HG03108 (cell line): ENCODE measurements around the gene FIBIN.
"Not testable (repeated sequence)": the region's sequence is repeated elsewhere in the genome, so short reads cannot be mapped to it uniquely, and the experiment has no call there.

Experiments used
- ATAC-seq: cut with Tn5 transposase; IDR thresholded peaks from one replicate; pipeline ENCODE4 v1.9.1; 2021; ENCODE audit warnings: moderate library complexity; ENCODE audit not compliant: unreplicated experiment

Gene FIBIN

GRCh38 chr11:26976389-26976788, 17.5 kb upstream of the FIBIN start:
- no peak for ATAC-seq

DNA sequence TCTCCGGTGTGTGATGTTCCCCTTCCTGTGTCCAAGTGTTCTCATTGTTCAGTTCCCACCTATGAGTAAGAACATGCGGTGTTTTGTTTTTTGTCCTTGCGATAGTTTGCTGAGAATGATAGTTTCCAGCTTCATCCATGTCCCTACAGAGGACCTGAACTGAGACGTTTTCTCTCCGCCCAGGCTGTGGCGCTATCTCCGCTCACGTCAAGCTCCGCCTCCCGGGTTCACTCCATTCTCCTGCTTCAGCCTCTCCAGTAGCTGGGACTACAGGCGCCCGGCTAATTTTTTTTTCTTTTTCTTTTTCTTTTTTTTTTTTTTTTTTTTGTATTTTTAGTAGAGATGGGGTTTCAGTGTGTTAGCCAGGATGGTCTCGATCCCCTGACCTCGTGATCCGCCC, 16.7 kb upstream of the FIBIN start:
- not testable (repeated sequence) for ATAC-seq

GRCh38 chr11:26983645-26984044, 10.3 kb upstream of the FIBIN start:
- no peak for ATAC-seq

DNA sequence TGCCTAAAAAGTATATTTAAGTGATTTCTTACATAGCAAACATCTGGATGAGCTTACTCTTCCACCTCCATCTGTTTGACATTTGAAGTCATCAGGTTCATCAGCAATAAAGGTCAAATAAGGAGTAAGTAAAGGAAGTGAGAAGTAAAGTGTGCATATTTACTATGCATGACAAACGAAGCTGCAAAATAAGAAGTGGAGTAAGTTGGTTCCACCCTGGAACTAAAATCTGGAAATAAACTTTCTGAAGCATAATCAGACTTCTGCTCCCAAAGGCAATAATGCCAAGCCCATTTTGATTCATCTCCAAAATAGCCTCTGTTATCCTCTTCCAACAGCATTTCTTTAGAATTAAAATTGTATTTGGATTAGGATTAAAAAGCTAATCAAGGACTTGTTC, 8.4 kb upstream of the FIBIN start:
- ATAC-seq, result no peak

- no peak for ATAC-seq
Measured at GRCh38 chr11:26985943-26986342, 8.0 kb upstream of the FIBIN start.

GRCh38 chr11:26987272-26987671, 6.6 kb upstream of the FIBIN start:
- no peak for ATAC-seq

DNA sequence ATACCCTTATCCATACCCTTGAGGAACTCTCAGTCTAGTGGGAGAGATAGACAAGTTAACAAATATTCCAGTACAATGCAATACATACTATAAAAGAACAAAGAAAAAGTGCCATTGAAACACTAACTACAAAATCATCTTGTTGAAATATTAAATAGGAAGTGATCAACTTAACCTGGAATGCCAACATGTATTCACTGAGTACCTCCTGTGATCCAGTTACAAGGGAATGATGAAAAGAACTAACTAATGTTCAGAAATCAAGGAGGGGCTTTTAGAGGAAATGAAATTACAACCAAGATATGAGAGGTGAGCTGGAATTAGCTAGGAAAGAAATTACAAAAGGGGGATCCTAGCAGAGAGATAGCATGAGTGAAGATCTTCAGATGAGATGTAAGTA, 6.2 kb upstream of the FIBIN start:
- no peak for ATAC-seq

DNA sequence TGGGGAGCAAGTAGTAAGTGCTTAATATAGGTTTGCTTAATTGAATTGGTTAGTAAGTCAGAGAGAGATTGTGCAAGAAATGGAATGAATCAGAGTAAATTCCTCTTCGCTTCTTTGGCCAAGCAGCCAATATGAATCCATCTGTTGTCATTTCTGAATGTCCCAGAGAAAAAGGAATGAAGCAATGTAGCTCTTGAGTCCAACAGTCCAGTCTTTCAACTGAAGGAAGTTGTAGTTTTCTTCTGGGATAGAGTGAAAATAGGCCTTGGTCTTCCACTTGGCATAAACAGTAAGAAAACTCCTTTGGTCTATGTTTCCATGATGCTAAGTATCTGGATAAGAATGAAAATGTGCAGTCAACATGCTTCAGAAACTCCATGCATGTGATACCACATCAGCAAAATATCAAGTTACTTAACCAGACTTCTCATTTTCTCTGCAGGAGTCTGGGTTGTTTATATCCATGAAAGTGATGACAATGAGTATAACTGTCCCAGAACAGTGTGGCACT, 1.8 kb upstream of the FIBIN start:
- no peak for ATAC-seq

GRCh38 chr11:26994631-26995095, 751 bp downstream of the FIBIN start:
- no peak for ATAC-seq

- ATAC-seq, result no peak
Measured at GRCh38 chr11:26995701-26996460, 2.0 kb downstream of the FIBIN start.

- ATAC-seq, result no peak
Measured at GRCh38 chr11:26997378-26997777, 3.5 kb downstream of the FIBIN start.

DNA sequence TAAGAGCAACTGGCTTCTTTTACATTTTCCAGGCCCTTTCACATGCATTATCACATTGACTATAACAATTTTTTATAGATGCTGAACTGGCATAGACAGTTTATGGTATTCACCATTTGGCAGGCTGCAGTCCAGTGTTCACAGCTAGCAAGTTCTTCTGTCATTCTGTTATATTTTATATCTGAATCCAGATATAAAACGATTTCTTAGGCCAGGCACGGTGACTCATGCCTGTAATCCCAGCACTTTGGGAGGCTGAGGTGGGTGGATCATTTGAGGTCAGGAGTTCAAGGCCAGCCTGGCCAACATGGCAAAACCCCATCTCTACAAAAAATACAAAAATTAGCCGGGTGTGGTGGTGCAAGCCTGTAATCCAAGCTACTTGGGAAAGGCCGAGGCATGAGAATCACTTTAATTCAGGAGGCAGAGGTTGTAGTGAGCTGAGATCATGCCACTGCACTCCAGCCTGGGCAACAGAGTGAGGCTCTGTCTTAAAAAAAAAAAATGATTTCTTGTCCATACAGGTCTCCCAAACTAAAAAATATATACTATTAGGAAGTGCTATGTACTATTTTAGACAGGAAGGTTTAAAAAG, 7.3 kb downstream of the FIBIN start:
- not testable (repeated sequence) for ATAC-seq

DNA sequence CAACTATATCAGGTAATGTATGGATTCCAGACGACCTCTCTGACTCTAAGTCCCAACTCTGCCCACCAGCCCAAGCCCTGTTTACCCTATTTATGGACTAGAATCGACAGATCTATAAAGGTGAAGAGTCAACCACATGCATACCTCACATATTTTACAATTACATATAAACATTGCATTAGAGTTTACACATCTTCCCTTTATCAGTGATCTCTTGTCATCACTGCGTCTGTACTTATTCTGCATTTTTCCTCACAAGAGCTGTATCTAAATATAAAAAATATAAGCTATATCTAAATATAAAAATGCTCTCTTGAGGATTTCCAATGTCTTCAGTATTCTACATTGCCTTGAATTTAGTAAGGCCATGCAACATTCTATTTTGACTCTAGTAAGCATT, 8.5 kb downstream of the FIBIN start:
- no peak for ATAC-seq

- no peak for ATAC-seq
Measured at GRCh38 chr11:27002838-27003237, 8.9 kb downstream of the FIBIN start.

GRCh38 chr11:27004103-27004502, 10.2 kb downstream of the FIBIN start:
- no peak for ATAC-seq

DNA sequence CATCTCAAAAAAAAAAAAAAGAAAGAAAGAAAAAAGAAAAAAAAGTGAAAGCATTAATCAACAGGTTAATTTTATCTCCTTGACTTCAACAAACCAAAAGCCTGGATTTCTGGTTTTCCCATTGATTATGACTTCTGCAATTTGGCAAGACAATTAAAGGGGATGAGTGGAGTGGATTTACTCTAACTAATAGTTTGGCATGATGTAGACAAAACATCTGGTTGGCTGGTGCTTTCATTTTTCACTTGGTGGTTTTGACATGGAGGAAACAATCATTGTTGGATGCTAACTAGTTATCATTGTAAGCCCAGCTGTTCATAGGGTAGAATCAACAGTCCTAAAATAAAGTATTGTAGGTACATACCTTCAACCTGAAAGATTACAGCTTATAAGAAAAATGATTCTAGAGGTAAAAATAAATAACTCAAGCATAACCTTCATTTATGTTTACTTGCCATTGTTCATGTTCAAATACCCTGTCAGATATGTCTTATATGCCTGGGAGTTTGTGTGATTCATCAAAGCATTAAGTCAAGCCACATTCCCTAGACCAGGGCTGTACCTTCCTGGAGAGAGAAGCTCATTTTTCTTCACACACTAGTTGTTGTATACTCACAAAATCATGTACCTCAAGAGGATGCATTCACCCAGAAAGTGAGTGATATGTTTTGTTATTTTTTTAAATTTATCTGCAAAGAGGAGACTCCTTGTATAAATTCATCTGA, 15.1 kb downstream of the FIBIN start:
- ATAC-seq, result no peak

GRCh38 chr11:27011560-27012233, 17.8 kb downstream of the FIBIN start:
- no peak for ATAC-seq

DNA sequence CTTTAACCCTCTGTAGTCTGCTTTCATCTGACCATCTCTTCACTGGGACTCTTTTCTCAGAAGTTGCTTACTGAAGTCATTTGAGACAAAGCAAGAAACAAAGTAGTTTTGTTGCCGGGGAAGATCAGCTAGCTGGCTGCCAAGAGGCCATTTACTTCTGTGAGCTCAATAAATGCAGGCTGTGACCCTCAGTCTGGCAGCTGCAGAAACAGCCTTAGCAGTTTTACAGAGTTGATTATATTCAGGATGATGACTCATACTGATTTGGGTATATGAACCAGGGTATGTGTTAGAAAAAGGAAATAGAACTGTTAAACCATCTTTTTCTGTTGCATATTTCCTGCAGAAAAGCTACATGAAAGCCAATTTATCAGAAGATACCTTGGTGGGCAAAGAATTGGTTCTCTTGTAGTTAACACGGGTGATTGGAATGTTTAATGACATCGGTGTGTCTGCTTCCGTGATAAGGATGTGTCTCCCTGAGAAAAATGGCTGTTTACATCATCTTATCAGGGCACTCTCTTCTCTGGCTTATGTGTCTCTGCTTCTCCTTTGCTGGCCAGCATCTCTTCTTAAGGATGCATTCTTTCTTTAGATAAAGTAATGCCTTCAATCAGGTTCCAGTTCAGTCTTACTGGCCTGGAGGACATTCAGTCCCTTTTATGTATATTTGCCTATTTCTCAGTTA, 18.5 kb downstream of the FIBIN start:
- ATAC-seq, result no peak

DNA sequence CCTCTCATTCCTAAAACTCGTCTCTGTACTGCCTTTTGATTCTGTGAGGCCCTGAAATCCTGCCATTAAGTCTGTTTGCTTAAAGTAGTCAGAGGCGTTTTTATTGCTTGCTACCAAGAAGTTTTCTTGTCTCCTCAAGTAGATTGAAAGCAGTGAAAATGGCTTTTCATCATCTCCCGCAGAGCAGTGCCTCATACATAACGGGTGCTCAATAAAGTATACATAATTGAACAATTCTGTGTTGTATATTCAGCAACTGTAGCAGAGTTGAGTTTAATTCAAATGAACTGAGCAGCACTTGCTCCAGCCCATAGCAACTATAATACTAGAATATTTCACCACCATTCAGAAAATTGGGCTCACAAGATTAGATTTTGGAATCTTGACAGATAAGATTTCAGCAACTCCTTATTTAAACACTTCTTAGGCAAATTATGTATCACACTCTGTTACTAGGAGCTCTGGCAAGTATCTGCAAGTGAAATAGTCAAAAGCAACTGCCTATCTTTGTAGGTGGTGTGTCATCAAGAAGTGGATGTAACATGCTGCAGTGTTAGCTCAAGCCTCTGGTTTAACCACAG, 20.0 kb downstream of the FIBIN start:
- no peak for ATAC-seq

GRCh38 chr11:27018902-27019529, 25.1 kb downstream of the FIBIN start:
- ATAC-seq, result no peak
